Small intestine (tissue), 7 donors: ENCODE results near the gene PFDN1. TPM values are rescaled to one million over a fixed set of nuclear protein-coding genes. Genes with fewer than 3 reads are reported as not detected.

ENCODE experiments used
- DNase-seq, 2 donors: peaks; one replicate each; pipeline versions ENCODE4 v3.0.0 to v3.0.0-alpha.2; 2013
- FAIRE-seq: peaks from 2 replicates; lab custom pipeline; 2012; peaks lifted over from hg19 to GRCh38; lab: Jason Lieb, UNC
- H3K27ac ChIP-seq, 3 donors: one replicate each; pipeline ENCODE4 v1.5.1; 2013; ENCODE audit warnings: low read length in 2 of 3, mild to moderate bottlenecking in 2 of 3, control low read depth in 1 of 3, inconsistent platforms in 1 of 3, low read depth in 1 of 3, moderate library complexity in 1 of 3
- H3K27me3 ChIP-seq, 3 donors: one replicate each; pipeline ENCODE4 v1.6.1; 2013; ENCODE audit warnings: low read length in 3 of 3, inconsistent platforms in 1 of 3; ENCODE audit not compliant: control insufficient read depth in 3 of 3, insufficient read depth in 3 of 3
- H3K36me3 ChIP-seq, 3 donors: one replicate each; pipeline ENCODE4 v1.6.1; 2013; ENCODE audit warnings: low read length in 3 of 3, inconsistent platforms in 1 of 3, low read depth in 1 of 3, mild to moderate bottlenecking in 1 of 3, moderate library complexity in 1 of 3; ENCODE audit not compliant: control insufficient read depth in 3 of 3, insufficient read depth in 2 of 3
- H3K4me1 ChIP-seq, 3 donors: one replicate each; pipeline ENCODE4 v1.6.1; 2013; ENCODE audit warnings: low read length in 2 of 3, inconsistent platforms in 1 of 3, low read depth in 1 of 3, mild to moderate bottlenecking in 1 of 3, moderate library complexity in 1 of 3; ENCODE audit not compliant: control insufficient read depth in 3 of 3, insufficient read depth in 2 of 3
- H3K4me3 ChIP-seq, 3 donors: one replicate each; pipeline ENCODE4 v1.5.1; 2013; ENCODE audit warnings: low read length in 3 of 3, control low read depth in 1 of 3, inconsistent platforms in 1 of 3, low read depth in 1 of 3, mild to moderate bottlenecking in 1 of 3, moderate library complexity in 1 of 3
- H3K9me3 ChIP-seq, 2 donors: one replicate each; pipeline ENCODE4 v1.6.1; 2013; ENCODE audit warnings: low read depth in 1 of 2, low read length in 1 of 2; ENCODE audit not compliant: control insufficient read depth in 2 of 2, insufficient read depth in 1 of 2
- WGBS, 3 donors: extraction: QIAGEN DNeasy Blood & Tissue Kit; methylation state at CpG; one replicate each; pipeline ENCODE4 v1.1.7; 2013; 5-methylcytosine and 5-hydroxymethylcytosine counted together
- polyA plus RNA-seq, 4 donors: library from polyadenylated mRNA; stranded (reverse) in 3 of 4; unstranded in 1 of 4; fragments of 200-250 nt in 3 of 4; fragments of 120-200 nt in 1 of 4; gene quantifications; one replicate each; pipeline versions ENCODE4 v1.2.1 to v1.2.3, GENCODE V29; 2013
- donor health status: healthy with polysubstance abuse.
- donor health status: control.
- donor health status: control.
- donor health status: Bipolar disorder and iron deficiency.
- donor health status: healthy.

Gene PFDN1
- polyA plus RNA-seq, 4 donors = 53.8 to 73.1 (median 66.8) TPM

GRCh38 chr5:140267559-140268018 is 35.3 kb downstream of the PFDN1 start:
- Histone ChIP-seq H3K4me1 (peaks cover 7 to 12% (median 7%) of the 10 kb centered on the region in 3 donors), H3K36me3 (no peaks in the 10 kb centered on the region), H3K27ac (no peak overlapping the region), H3K9me3 (no peaks in the 10 kb centered on the region), H3K27me3 (no peaks in the 10 kb centered on the region), H3K4me3 (no peak overlapping the region)
- FAIRE-seq = no peak
- WGBS, 3 donors = 44 to 55% (median 51%) methylated on average over 9 of the region's 9 CpGs
- no peak for DNase-seq

- H3K36me3 ChIP-seq = no peaks in the 10 kb centered on the region
- H3K27ac ChIP-seq = peak overlapping the region in 1 of 3 donors; percentile 8
- H3K9me3 ChIP-seq = no peaks in the 10 kb centered on the region
- WGBS, 3 donors = 54 to 65% (median 56%) methylated on average over 3 of the region's 3 CpGs
- peaks cover 7 to 15% (median 9%) of the 10 kb centered on the region in 3 donors for H3K4me1 ChIP-seq
- DNase-seq (no peak), FAIRE-seq (no peak)
- H3K27me3 ChIP-seq = no peaks in the 10 kb centered on the region
- no peak overlapping the region for H3K4me3 ChIP-seq
These were observed 35.7 kb downstream of the PFDN1 start for GRCh38 chr5:140267201-140267540.

GRCh38 chr5:140266471-140267200 is 36.3 kb downstream of the PFDN1 start:
- 19 to 61% (median 49%) methylated on average over 6 of the region's 6 CpGs for WGBS, 3 donors

GRCh38 chr5:140265845-140266244 is 37.1 kb downstream of the PFDN1 start:
- DNase-seq (no peak), FAIRE-seq (no peak)
- Histone ChIP-seq H3K4me3 (no peak overlapping the region), H3K27ac (no peak overlapping the region), H3K36me3 (no peaks in the 10 kb centered on the region), H3K4me1 (peaks cover 7 to 28% (median 9%) of the 10 kb centered on the region in 3 donors), H3K9me3 (no peaks in the 10 kb centered on the region), H3K27me3 (no peaks in the 10 kb centered on the region)
- 88 to 91% (median 91%) methylated on average over 1 of the region's 1 CpG for WGBS, 3 donors

More at GRCh38 chr5:140266471-140267200, 36.3 kb downstream of the PFDN1 start:
- no peak for FAIRE-seq
- no peaks in the 10 kb centered on the region for H3K27me3 ChIP-seq
- no peaks in the 10 kb centered on the region for H3K36me3 ChIP-seq
- DNase-seq = no peak
- peak overlapping the region in 1 of 3 donors; percentile 8 for H3K27ac ChIP-seq
- H3K4me1 ChIP-seq = peaks cover 7 to 20% (median 9%) of the 10 kb centered on the region in 3 donors
- H3K4me3 ChIP-seq = no peak overlapping the region
- no peaks in the 10 kb centered on the region for H3K9me3 ChIP-seq

- no peak overlapping the region for H3K27ac ChIP-seq
- no peak overlapping the region for H3K4me3 ChIP-seq
- peaks cover 9 to 27% (median 10%) of the 10 kb centered on the region in 3 donors for H3K4me1 ChIP-seq
- 67 to 86% (median 75%) methylated on average over 3 of the region's 3 CpGs for WGBS, 3 donors
- no peaks in the 10 kb centered on the region for H3K27me3 ChIP-seq
- no peaks in the 10 kb centered on the region for H3K9me3 ChIP-seq
- FAIRE-seq (no peak), DNase-seq (no peak)
- H3K36me3 ChIP-seq = peaks cover 0 to 2% (median 0%) of the 10 kb centered on the region in 3 donors
These were observed 40.1 kb downstream of the PFDN1 start for GRCh38 chr5:140262839-140263238.

GRCh38 chr5:140262221-140262620 is 40.7 kb downstream of the PFDN1 start:
- H3K9me3 ChIP-seq = no peaks in the 10 kb centered on the region
- no peak overlapping the region for H3K4me3 ChIP-seq
- 45 to 83% (median 60%) methylated on average over 3 of the region's 3 CpGs for WGBS, 3 donors
- H3K27ac ChIP-seq = peak overlapping the region; percentile 77 to 97 (median 79)
- FAIRE-seq (no peak), DNase-seq (no peak)
- H3K36me3 ChIP-seq = peaks cover 0 to 2% (median 0%) of the 10 kb centered on the region in 3 donors
- peaks cover 5 to 25% (median 7%) of the 10 kb centered on the region in 3 donors for H3K4me1 ChIP-seq
- no peaks in the 10 kb centered on the region for H3K27me3 ChIP-seq

GRCh38 chr5:140261403-140262171 is 41.3 kb downstream of the PFDN1 start:
- no peaks in the 10 kb centered on the region for H3K9me3 ChIP-seq
- no peaks in the 10 kb centered on the region for H3K27me3 ChIP-seq
- H3K27ac ChIP-seq = peak overlapping the region; percentile 79 to 97 (median 90)
- DNase-seq (peak; percentile 89 to 96), FAIRE-seq (peak; percentile 26)
- WGBS, 3 donors = 11 to 28% (median 20%) methylated on average over 8 of the region's 8 CpGs
- H3K36me3 ChIP-seq = peaks cover 0 to 4% (median 0%) of the 10 kb centered on the region in 3 donors
- peaks cover 3 to 24% (median 7%) of the 10 kb centered on the region in 3 donors for H3K4me1 ChIP-seq
- peak overlapping the region in 1 of 3 donors; percentile 2 for H3K4me3 ChIP-seq

GRCh38 chr5:140260089-140260656 is 42.7 kb downstream of the PFDN1 start:
- WGBS, 3 donors = 88 to 95% (median 93%) methylated on average over 2 of the region's 2 CpGs
- Histone ChIP-seq H3K27me3 (no peaks in the 10 kb centered on the region), H3K4me3 (no peak overlapping the region), H3K9me3 (no peaks in the 10 kb centered on the region), H3K4me1 (peaks cover 3 to 24% (median 7%) of the 10 kb centered on the region in 3 donors), H3K36me3 (peaks cover 0 to 5% (median 0%) of the 10 kb centered on the region in 3 donors), H3K27ac (peak overlapping the region in 2 of 3 donors; percentile 73 to 79)
- no peak for FAIRE-seq
- no peak for DNase-seq
